Stomach (tissue), 9 donors: ENCODE data around the gene MAPK14. TPM values are rescaled to one million over a fixed set of nuclear protein-coding genes. Genes with fewer than 3 reads are reported as not detected.

Experiments used
- DNase-seq, 2 donors: peaks; one replicate each; pipeline versions ENCODE4 v3.0.0 to v3.0.0-alpha.2; 2013 to 2019
- H3K27ac ChIP-seq, 5 donors: fragments of 200-600 bp in 4 of 5; sonication (generic) in 4 of 5; one replicate each; pipeline ENCODE4 v1.5.1; 2013 to 2019; ENCODE audit warnings: mild to moderate bottlenecking in 1 of 5, moderate library complexity in 1 of 5
- H3K27me3 ChIP-seq, 3 donors: fragments of 200-600 bp; sonication (generic); one replicate each; pipeline ENCODE4 v1.5.1; 2017 to 2019; ENCODE audit warnings: mixed run types in 1 of 3
- H3K36me3 ChIP-seq, 4 donors: fragments of 200-600 bp; sonication (generic); 1 replicate in 3 of 4; 2 replicates in 1 of 4; pipeline ENCODE4 v1.5.1; 2016 to 2019
- H3K4me1 ChIP-seq, 4 donors: fragments of 200-600 bp; sonication (generic); one replicate each; pipeline ENCODE4 v1.5.1; 2016 to 2019
- H3K4me3 ChIP-seq, 4 donors: fragments of 200-600 bp; sonication (generic) in 3 of 4; one replicate each; pipeline ENCODE4 v1.5.1; 2016 to 2019; ENCODE audit warnings: mild to moderate bottlenecking in 1 of 4
- H3K9me3 ChIP-seq, 4 donors: fragments of 200-600 bp; sonication (generic); one replicate each; pipeline ENCODE4 v1.5.1; 2016 to 2019
- CTCF ChIP-seq, 7 experiments: fragments of 450-650 bp in 4 of 7; fragments of 200-600 bp in 3 of 7; sonication (generic) in 3 of 7; IDR thresholded peaks; one replicate each; pipeline ENCODE4 v1.5.1; 2016 to 2019; ENCODE audit warnings: antibody characterized with exemption in 7 of 7, control low read depth in 2 of 7, mild to moderate bottlenecking in 1 of 7
- EP300 ChIP-seq: sonication (generic); formaldehyde crosslinking; IDR thresholded peaks from one replicate; pipeline ENCODE4 v1.6.1; 2017; ENCODE audit warnings: antibody characterized with exemption
- POLR2A ChIP-seq, 4 donors: fragments of 450-650 bp; IDR thresholded peaks; one replicate each; pipeline ENCODE4 v1.6.1; 2016; ENCODE audit warnings: antibody characterized with exemption in 4 of 4, control low read depth in 2 of 4, mild to moderate bottlenecking in 1 of 4, moderate library complexity in 1 of 4
- POLR2AphosphoS5 ChIP-seq, 3 donors: sonication (generic); formaldehyde crosslinking; IDR thresholded peaks; one replicate each; pipeline ENCODE4 v1.6.1; 2016; ENCODE audit warnings: antibody characterized with exemption in 3 of 3
- WGBS, 5 donors: extraction: QIAGEN DNeasy Blood & Tissue Kit in 3 of 5; methylation state at CpG; one replicate each; pipeline versions ENCODE4 v1.1.5 to v1.1.7; 2013 to 2018; 5-methylcytosine and 5-hydroxymethylcytosine counted together
- intact Hi-C: fragments of 100-400 bp; cut with DNase I; formaldehyde crosslinking; loops from one replicate; pipeline ENCODE4 v1.15.1; 2023; ENCODE audit warnings: low total_unique reads
- polyA plus RNA-seq, 3 donors: library from polyadenylated mRNA; stranded (reverse); fragments of 200-250 nt; gene quantifications; one replicate each; pipeline ENCODE4 v1.2.3, GENCODE V29; 2013
- total RNA-seq, 5 donors: library from RNA; depleted of rRNA; stranded (reverse); fragments of >200 nt; gene quantifications; one replicate each; pipeline versions ENCODE4 v1.1.0 to v1.2.3, GENCODE V29; 2014 to 2016
- donor health status: healthy with polysubstance abuse.
- donor health status: Bipolar disorder and iron deficiency.
- donor health status: healthy.

The MAPK14 gene
- total and polyA plus RNA-seq, 8 donors = 12.3 to 297 (median 35.9) TPM

- peaks cover 11 to 52% (median 37%) of the 10 kb centered on the region in 4 donors for H3K36me3 ChIP-seq
- WGBS, 5 donors = 73 to 82% (median 78%) methylated on average over 3 of the region's 3 CpGs
- peaks cover 12 to 51% (median 30%) of the 10 kb centered on the region in 4 donors for H3K4me1 ChIP-seq
- H3K4me3 ChIP-seq = no peak overlapping the region
- H3K27ac ChIP-seq = no peak overlapping the region
- no peaks in the 10 kb centered on the region for H3K27me3 ChIP-seq
- no peaks in the 10 kb centered on the region for H3K9me3 ChIP-seq
- DNase-seq = no peak
- TF ChIP-seq POLR2A (IDR thresholded peaks at IDR 0.05) (no peak), EP300 (no peak), CTCF (IDR thresholded peaks at IDR 0.05) (no peak), POLR2AphosphoS5 (IDR thresholded peaks at IDR 0.05) (no peak)
- intact Hi-C loops = loop anchor here (5.0 kb wide), 1 partner anchor 71 kb away; the partner anchor contains the start of gene MAPK14
These were observed 70.8 kb downstream of the MAPK14 start for GRCh38 chr6:36098253-36098919.

- no peak for TF ChIP-seq EP300
- no peak for TF ChIP-seq CTCF (IDR thresholded peaks at IDR 0.05)
- no peak for TF ChIP-seq POLR2A (IDR thresholded peaks at IDR 0.05)
- no peak for TF ChIP-seq POLR2AphosphoS5 (IDR thresholded peaks at IDR 0.05)
- WGBS, 5 donors = 63 to 81% (median 69%) methylated on average over 5 of the region's 5 CpGs
- Histone ChIP-seq H3K27ac (peak overlapping the region in 1 of 5 donors; percentile 11), H3K36me3 (peaks cover 18 to 59% (median 44%) of the 10 kb centered on the region in 4 donors), H3K27me3 (no peaks in the 10 kb centered on the region), H3K9me3 (no peaks in the 10 kb centered on the region), H3K4me1 (peaks cover 12 to 51% (median 30%) of the 10 kb centered on the region in 4 donors), H3K4me3 (no peak overlapping the region)
- DNase-seq = peak in 1 of 2 donors; percentile 37
- intact Hi-C loops = loop anchor here (5.0 kb wide), 1 partner anchor 72 kb away; the partner anchor contains the start of gene MAPK14
These were observed 71.5 kb downstream of the MAPK14 start for GRCh38 chr6:36098920-36099647.

GRCh38 chr6:36099869-36100483, 72.4 kb downstream of the MAPK14 start:
- 47 to 76% (median 53%) methylated on average over 6 of the region's 6 CpGs for WGBS, 5 donors
- no peak overlapping the region for H3K27ac ChIP-seq
- no peak overlapping the region for H3K4me3 ChIP-seq
- DNase-seq = peak in 1 of 2 donors; percentile 51
- H3K36me3 ChIP-seq = peaks cover 24 to 68% (median 53%) of the 10 kb centered on the region in 4 donors
- H3K4me1 ChIP-seq = peaks cover 7 to 46% (median 29%) of the 10 kb centered on the region in 4 donors
- intact Hi-C loops = loop anchor here (5.0 kb wide), 1 partner anchor 73 kb away; the partner anchor contains the start of gene MAPK14
- H3K9me3 ChIP-seq = no peaks in the 10 kb centered on the region
- no peaks in the 10 kb centered on the region for H3K27me3 ChIP-seq
- TF ChIP-seq CTCF (IDR thresholded peaks at IDR 0.05) (no peak), EP300 (no peak), POLR2A (IDR thresholded peaks at IDR 0.05) (no peak), POLR2AphosphoS5 (IDR thresholded peaks at IDR 0.05) (no peak)

GRCh38 chr6:36101691-36102090, 74.1 kb downstream of the MAPK14 start:
- H3K4me3 ChIP-seq = no peak overlapping the region
- intact Hi-C loops = no loop called here
- TF ChIP-seq CTCF (IDR thresholded peaks at IDR 0.05) = no peak
- no peak for DNase-seq
- 90 to 99% (median 95%) methylated on average over 3 of the region's 3 CpGs for WGBS, 5 donors
- no peak overlapping the region for H3K27ac ChIP-seq
- no peaks in the 10 kb centered on the region for H3K9me3 ChIP-seq
- H3K4me1 ChIP-seq = peaks cover 0 to 31% (median 16%) of the 10 kb centered on the region in 4 donors
- H3K27me3 ChIP-seq = no peaks in the 10 kb centered on the region
- peaks cover 24 to 69% (median 60%) of the 10 kb centered on the region in 4 donors for H3K36me3 ChIP-seq
